Inferior parietal cortex (tissue), 1 donor: ENCODE data around the gene SLC24A3.

Experiments used
- DNase-seq: peaks from one replicate; pipeline ENCODE4 v3.0.0-alpha.2; 2016; ENCODE audit errors: extremely low spot score

SLC24A3 gene

DNA sequence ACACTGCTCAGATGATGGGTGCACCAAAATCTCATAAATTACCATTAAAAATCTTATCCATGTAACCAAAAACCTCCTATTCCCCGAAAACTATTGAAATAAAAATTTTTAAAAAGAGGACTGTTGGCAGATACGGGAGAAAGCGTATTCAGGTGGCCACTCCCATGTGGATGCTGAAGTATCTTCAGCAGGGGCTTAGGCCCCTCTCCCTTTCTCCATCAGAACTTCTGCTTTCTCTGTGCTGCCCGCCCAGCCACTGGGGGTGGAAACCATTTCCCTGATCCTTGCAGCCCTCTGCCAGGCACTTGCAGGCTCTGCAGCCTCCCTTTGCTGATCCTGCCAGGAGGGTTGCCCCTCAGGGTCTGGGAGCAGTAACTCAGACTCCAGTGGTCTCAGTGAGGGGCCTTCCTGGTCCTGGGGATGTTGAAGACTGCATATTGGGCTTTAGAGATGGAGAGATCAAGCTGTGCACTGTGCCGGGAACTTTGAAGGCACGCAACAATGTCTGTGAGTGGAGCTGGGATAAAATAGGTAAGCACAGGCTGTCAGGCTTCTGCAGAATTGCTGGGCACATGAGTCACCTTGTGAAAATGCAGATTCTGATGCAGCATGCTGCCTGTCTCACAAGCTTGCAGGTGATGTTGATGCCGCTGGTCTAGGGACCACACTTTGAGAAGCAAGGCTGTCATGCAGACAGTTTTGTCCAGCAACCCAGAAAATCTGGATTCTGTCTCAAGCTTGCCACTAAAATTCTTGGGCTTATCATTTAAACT lies 59.6 kb downstream of the SLC24A3 start:
- no peak for DNase-seq

DNA sequence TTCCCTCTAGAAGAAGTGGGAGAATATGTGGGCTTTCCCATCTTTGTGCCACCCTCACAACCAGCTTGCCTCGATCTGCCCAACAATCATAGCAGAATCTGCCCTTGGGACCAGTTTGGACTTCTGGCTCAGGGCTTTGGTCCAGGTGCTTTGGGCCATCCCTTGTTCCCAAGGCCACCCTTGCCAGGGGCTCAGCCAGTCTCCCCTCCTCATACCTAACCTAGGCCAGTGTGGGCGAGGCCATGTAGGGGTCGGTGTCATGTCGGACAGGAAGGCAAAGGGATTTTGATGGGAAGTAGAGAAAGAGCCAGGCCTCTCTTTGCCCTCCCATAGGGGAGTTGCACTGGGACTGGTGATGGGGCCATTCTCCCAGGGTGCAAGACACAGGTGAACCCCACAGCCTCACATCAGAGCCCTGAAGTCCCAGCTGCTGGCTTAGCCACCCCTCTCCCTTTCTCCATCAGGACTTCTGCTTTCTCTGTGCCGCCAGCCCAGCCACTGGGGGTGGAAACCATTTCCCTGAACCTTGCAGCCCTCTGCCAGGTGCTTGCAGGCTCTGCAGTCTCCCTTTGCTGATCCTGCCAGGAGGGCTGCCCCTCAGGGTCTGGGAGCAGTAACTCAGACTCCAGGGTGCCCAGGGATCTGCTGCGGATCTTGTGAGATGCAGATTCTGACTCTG lies 60.7 kb downstream of the SLC24A3 start:
- DNase-seq, result no peak

DNA sequence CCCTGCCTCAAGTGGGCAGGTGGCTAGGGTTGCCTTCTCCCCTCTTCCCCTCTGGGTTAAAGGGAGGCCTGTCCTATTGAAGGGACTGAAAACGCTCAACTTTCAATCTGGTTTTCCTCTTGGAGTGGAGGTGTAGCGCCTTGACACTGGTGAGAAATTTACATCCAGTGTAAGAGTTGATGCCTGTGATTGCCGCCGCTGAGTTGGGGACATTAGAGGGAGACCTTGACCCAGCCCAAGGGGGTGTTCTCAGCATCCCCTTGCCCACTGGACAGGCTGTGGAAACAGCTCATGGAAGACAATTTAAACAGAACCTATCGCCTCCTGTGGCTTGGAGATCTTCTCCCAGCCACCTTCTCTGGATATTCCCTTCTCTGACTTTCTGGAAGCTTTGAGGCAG lies 61.6 kb downstream of the SLC24A3 start:
- DNase-seq, result no peak

DNA sequence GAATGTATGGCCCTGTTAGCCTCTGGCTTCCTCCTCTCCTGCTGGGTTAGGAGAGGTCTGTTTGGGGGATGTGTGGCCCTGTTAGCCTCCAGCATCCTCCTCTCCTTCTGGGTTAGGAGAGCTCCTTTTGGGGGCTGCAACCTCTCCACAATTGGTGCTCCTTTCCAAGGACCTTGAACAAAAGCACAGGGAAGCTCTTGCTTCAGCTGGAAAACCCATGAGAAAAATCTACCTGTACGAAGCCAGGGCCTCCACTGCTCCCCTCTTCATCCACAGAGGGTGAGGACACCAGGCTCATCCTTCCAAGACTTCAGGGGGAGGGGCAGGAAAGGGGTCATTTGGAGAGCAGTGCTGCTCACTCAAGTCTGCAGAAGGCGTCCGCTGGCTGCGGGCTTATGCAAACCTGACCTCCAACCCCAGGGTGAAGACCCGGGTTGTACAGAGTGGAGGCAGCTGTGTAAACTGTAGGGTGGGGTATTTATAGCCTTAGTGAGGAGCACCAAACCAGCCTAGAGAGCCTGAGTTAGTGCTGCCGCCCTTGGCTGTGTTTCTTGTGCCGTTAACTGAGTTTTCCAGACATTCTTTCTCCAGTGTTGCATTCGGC lies 62.1 kb downstream of the SLC24A3 start:
- DNase-seq, result no peak

DNA sequence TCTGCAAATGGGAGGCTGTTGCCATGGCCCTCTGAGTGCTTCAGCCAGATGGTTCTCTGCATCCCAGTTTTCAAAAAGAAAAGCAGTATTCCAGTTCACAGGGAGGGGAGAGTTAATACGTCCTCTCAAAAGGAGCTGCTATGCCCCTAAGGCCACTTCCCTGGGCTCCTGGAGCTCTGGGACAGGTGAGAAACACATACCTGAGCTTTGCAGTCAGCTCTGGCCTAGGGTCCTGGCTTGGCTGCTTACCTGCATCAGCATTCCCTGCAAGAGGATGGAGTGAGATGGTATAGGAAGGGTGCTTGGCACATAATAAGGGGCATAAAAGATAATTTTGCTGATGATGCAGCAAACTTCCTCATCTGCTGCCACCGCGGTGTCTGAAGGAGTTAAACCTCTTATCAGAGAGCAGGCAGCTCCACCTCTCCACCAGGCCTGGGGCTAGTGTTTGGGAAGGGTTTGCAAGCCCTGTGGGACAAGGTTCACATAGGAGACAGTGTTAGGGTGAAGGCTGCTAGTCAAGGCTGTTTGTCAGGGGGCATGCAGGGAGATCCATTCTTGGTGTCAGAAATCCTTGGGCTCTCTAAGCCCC lies 62.7 kb downstream of the SLC24A3 start:
- DNase-seq, result no peak

DNA sequence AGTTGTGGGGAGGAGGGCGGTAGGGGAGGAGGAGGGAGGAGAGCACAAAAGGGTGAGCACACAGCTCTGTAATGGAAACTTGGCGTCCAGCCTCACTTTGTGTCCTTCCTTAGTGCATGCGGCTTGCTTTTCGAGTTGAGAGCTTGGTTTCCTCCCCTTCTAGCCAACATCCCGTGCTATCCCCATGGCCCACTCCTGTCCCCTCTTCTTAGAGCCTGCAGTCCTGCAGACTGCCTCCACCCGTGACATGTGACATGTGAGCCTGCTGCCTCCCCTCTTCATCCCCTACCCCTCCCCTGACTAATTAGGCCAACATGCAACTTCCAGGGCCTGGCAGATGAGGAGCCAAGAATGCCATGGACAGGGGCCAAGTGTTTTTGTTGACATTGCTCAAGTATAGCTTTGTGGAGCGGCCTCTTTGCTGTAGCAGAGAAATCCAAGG lies 63.2 kb downstream of the SLC24A3 start:
- DNase-seq, result peak; percentile 5

DNA sequence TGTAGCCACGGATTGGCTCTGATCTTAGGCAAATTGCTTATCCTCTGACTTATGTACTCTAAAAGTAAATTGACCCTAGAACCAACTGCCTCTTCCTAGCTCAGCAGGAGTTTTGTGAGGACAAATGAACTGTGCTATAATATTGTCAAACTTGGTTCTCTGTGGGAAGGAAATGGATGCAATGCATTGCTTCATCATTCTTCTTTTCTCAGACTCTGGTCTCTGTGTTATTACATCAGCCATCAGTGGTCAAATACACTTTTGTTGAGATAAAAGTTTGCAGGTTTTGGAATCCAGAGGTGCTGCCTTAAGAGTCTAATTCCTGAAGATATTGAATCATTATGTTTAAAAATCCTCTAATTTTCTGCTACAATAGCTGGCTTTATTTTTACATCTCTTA lies 64.9 kb downstream of the SLC24A3 start:
- DNase-seq, result no peak

DNA sequence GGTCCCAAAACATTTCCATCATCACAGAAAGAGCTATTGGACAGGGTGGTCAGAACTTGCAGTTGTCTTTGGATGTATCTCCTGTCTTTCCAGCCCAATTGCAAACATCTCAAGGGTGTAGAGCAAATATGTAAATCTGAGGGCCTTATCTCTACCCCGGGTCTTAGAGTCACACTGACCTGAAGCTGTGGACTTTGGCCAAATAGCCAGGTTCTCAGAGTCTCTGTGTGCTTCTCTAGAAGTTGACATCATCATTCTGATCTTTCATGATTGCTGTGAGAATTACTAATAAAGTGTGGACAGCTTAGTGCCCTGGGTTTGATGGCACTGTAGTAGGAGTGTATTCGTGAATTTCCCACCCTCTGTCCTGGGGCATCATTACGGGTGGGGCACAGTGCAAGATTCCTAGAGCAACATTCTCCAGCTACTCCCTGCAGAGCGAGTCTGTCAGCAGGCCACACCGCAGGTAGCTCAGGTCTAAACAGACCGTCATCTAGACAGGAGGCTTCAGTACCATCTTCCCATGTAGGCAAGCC lies 71.1 kb downstream of the SLC24A3 start:
- DNase-seq, result no peak

DNA sequence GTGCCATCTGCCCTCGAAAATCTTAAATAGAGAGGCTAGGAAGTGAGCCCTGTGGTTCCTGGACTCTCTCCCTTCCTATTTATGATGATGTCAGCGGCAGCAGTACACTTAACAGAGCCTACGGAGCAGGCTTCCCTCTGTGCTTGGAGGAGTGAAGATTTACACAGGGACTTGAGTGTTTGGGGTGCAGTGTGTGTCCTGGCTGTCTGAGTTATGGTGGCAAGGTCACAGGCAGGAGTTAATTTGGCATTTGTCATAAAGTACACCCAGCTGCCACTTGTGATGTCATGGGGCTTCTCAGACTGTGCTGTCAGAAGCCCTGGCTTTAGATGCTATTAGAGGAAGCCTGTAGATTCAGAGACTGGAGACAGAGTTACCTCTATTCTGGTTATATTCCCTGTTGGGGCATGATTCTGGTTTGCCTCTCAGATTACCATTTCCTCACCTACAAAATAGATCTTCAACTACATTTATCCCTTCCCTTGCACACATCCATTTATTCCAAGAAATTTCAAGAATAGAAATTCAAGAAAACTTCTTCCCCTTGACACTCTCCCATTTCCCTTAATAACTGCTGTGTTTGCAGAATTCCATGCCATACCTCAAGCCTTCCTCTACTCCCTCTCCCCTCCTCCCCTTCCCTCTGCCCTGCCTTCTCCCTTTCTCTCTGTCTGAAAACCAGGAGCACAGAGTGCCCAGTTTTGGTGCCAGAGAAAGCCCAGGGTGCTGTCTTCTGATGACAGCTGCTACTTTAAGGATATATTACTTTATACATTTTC lies 72.1 kb downstream of the SLC24A3 start:
- no peak for DNase-seq

DNA sequence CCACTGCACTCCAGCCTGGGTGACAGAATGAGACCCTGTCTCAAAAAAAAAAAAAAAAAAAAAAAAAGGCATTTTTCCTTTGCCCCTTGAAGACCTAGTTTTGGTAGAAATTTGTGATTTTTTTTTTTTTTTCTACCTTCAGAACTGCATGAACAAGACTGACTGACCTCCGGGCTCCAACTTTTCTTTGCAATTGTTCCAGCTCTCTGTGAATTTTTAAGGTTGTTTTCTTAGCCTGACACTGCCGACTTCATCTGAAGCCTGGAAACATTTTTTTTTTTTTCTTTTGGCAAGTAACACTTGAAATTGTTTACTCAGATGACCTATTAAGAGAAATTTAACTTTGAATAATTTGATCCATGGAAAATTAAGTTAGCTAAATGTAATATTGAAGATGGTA lies 73.0 kb downstream of the SLC24A3 start:
- no peak for DNase-seq

DNA sequence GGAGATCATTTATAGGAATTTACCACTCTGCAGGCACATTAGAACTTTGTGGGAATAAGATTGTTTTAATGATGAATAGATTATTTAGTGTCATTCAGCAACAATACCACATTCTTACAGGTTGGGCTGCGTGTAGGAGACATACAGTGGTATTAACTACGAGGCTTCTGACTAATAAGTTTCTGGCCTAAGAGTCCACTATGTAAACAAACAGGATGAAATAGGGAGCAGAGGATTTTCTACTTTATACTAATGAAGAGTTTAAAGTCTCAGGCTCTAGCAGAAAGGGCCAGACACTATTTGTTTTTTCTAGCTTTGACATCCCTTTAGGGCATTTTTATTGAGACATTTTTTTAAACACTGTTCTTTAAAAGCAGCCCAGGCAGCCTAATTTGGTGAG lies 75.6 kb downstream of the SLC24A3 start:
- DNase-seq, result no peak

DNA sequence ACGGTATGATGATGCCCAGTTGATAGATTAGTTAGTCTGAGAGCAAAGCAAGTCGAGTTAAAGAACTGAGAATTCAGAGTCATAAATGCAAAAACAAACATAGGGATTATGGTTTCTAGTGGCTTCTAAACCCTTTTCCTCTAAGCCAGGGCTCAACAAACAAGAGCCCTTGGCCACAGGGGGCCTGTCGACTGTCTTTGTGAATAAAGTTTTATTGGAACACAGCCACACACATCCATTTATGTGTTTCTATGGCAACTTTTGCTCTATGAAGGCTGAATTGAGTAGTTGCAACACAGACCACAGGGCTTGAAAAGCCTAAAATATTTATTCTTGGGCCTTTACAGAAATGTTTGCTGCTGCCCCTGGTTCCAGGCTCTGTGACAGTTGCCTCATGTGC lies 76.2 kb downstream of the SLC24A3 start:
- no peak for DNase-seq

DNA sequence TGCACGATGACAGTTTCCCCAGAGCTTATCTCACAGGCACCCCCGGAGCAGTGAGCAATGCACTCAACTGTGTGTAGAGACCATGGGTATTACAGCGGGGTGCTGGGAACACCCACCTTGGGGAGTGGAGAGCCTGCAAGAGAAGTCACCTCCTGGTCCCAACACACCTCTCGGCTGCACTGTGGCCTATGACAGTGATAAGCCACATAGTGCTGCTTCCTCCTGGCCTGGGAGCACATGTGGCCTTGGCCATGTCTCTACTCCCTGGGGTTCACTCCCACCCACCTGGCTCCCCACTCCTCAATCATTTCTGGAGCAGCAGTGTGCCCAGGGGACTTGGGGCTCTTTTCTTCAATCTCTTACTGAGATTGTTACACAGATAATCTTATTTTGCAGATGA lies 77.0 kb downstream of the SLC24A3 start:
- no peak for DNase-seq

DNA sequence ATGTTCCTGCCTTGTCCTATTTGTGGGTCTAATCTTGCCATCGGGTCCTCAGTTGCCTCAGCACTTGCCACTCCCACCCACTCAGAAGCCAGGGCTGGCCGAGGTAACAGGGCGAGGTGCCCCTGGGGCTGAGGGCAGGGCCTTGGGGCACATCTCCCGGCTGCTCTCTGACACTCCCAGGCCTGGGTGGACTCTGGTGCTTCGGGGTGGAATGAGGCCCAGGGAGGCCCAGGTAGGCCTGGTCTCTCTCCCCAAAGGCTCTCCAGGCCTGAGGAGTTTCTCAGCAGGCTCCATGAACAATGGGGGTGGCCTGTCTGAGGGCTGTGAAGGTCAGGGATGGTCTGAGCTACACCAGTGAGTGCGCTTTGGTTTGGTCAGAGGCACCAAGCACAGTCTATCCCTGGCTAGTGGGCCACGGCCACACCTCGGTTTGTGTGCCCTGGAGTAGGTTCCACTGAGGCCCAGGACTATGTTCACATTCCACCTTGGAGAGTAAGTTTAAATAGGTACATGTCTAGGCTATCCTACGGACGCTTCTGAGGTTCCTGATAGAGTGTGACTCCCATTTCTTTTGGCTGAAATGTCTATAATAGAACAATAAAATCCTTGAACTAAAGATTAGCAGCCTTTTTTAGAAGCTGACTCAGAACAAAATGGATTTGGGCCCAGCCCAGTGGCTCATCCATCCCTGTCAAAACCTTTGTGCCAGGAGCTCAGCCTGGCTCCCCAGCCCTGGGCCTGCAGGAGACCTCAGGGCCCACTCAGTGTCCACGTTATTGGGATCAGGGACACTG lies 78.8 kb downstream of the SLC24A3 start:
- DNase-seq, result no peak

DNA sequence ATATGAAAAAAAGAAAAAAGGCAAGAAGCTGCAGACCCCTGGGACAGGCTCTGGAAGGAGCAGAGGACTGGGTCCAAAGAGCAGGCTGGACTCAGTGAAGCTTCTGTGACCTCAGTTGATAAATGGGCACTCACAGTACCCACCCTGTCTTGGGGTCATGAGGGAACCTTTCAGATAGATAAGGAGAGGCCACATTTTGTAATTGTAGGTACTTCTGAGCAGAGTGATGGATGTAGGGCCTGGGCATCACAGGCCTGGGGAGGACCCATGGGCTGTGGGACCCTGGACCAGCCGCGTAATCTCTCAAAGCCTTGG lies 79.3 kb downstream of the SLC24A3 start:
- DNase-seq, result no peak

DNA sequence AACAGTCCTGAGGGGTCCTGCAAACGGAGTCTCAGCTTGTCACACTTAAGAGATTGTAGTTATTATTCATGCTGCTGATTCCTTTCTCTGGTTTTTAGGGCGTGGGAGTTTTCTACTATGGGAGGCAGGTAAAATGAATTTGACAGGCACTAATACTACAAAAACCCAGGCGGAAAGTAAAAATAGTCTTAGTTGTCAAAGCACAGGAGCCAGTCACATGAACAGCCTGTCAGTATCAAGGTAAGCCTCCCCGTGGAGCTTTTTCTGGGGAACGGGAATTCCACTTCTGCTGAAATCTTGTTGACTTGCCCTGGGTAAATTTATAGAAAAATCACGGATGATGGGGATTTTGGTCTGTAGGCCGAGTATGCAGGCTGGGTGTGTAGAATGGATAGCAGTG lies 79.8 kb downstream of the SLC24A3 start:
- no peak for DNase-seq

DNA sequence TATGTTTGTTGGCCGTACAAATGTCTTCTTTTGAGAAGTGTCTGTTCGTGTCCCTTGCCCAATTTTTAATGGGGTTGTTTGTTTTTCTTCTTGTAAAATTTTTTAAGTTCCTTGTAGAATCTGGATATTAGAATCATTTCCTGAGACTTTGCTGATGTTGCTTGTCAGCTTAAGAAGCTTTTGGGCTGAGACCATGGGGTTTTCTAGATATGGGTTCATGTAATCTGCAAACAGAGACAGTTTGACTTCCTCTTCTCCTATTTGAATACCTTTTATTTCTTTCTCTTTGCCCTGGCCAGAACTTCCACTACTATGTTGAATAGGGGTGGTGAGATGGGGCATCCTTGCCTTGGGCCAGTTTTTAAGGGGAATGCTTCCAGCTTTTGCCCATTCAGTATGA lies 82.6 kb downstream of the SLC24A3 start:
- no peak for DNase-seq

DNA sequence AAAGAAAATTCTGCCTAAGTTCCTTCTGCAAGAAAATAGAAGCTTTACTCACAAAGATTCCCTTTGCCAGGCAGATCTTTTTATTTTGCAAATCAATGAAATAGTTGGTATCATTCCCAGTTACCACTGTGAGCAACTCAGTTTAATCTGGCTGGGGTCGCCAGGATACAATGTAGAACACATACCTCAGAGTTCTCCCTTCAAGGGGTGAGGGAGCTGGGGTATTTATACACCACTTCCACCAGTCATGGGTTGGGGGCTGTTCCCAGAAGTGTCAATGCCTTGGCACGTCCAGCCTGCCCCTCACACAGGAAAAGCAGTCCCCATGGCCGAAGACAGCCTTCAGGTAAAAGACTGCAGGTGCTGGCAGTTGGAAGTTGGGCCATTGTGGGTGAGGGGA lies 86.2 kb downstream of the SLC24A3 start:
- no peak for DNase-seq

DNA sequence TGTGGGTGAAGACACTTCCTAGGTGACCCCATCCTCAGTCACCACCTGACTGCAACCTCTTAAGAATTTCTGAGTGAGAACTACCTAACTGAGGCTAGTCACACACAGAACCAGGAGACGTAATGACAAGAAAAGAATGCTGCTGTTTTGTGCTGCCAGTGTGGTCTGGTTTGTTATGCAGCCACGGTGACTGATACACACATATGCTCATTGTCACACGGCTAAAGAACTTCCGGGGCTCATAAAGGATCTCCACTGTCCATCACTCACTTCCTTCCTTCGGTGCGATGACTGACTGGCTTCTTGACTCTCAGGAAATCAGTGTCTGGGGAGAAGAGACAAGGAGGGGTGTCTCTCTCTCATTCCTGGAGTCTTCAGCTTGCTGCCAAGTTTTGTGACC lies 88.0 kb downstream of the SLC24A3 start:
- no peak for DNase-seq

DNA sequence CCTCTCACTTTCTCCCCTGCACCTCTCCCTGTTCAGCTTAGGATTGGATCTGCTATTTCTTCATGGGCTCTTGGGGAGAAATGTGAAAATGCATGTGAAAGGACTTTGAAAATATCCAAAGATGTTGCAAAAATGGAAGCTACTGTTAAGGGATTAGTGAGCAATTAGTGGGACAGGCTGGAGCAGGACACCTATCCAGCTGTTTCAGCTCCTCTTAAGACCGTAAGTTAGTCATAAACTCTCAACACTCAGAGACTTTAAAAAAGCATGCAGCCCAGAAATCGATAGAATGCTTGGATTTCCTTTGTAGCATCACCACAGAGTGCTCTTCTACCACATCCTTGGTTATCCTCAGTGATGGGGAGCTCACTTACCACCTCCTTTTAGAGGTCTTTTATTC lies 88.7 kb downstream of the SLC24A3 start:
- DNase-seq, result no peak

DNA sequence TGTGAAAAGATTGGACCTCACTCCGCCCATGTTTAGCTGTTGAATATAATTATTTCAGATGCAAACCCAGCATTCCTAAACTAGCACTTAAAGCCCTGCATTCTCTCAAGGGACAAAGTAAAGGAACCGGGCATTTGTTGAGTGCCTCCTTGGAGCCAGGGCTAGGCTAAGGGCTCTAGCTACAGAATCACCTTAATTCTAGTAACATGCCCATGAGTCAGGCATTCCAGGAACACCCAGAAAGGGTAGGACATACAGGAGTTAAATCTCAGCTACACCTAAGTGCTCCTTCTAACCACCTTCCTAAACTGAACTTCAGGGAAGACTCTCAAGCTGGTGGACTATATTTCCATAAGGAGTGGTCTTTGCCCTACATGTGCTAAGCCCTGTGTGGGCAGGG lies 89.4 kb downstream of the SLC24A3 start:
- DNase-seq, result no peak
